ENCODE results near the gene HTRA2. TPM values are rescaled to one million over a fixed set of nuclear protein-coding genes. Genes with fewer than 3 reads are reported as not detected.

The HTRA2 gene
- 50.9 and 52.6 TPM in 2 replicates for total RNA-seq (2014; rRNA removed; shearing (Covaris generic))

DNA sequence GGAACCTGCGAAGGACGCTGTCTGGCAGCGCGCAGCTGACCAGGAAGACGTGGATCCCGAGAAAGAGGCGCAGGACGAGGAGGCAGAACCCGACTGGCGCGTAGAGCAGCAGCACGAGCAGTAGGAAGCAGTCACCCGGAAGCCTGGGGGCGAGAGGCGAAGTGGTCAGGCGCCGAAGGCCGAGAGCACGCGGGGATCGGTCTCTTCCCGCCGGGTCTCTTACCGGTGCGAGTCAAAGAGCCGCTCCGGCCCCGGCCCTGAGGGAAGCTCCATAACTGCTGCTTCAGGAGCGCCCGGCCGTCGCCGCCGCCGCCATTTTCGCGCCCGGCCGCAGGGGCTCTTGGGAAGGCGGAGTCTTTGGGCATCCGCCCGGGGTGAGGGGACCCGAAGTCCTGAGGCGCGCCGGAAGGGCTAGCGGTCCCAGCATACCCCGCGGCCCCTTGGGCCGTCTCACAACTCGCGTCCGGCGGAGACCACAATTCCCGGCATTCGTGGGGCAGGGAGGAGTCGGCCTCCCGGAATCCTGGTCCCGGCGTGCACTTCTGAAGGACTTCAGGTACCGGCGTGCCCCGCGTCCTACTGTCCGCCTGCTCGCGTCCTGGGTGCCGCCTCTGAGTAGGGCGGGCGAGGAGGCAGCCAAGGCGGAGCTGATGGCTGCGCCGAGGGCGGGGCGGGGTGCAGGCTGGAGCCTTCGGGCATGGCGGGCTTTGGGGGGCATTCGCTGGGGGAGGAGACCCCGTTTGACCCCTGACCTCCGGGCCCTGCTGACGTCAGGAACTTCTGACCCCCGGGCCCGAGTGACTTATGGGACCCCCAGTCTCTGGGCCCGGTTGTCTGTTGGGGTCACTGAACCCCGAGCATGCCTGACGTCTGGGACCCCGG, at the start of gene HTRA2, which contains the start of gene AUP1:
Gene HTRA2, plus strand, starts transcription at position 577 of the 882 bp plus-strand sequence. Its CDS starts 74 bp downstream, at position 651.
Gene AUP1, minus strand, starts transcription at position 350 of the 882 bp plus-strand sequence. Its CDS starts 77 bp downstream, at position 273.

DNA sequence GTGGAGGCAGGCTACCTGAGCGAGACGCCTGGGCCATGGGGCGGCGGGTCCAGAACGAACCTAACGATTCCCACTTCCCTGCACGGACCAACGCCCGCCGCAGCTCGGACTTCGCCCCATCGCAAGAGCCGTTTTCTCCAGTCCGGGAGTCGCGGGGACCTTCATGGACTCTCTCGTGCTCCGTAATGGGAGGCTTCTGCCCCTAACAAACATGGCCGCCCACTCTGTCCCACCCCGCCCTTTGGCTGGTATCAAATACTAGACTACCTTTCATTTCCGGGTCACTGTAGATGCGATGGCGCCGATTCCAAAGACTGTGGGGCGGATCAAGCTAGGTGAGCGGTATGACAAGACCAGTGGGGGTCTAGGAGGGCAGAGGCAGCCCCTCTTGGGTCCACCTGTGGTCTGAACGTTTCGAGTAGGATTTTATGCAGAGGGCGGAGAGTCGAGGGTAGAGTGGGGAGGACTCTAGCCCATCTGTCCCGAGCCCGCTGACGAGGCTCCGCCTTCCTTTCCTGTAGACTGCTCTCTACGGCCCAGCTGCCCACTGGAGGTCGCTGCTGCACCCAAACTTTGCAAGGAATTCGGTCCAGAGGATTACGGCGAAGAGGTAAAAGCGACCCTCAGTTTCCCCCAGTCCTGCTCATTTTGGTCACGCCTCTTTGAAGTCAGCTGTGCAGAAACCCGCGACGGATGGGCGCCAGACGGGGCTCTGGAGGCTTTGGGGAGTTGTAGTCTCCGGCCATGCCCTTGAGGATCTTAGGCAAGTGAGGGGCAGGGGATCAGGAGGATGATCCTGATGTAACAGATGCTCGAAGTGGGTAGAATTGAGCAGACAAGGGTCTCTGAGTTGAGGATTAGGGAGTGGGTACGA, 46.7 kb upstream of the HTRA2 start, which contains the start of the genes CCDC142 and TTC31:
Gene CCDC142, minus strand, starts transcription at position 198 of the 874 bp plus-strand sequence. Its CDS starts 161 bp downstream, at position 37.
Gene TTC31, plus strand, starts transcription at position 281 of the 874 bp plus-strand sequence. Its CDS starts 15 bp downstream, at position 296.

GRCh38 chr2:74499267-74499939, 30.3 kb upstream of the HTRA2 start, which contains the start of gene LBX2:
LBX2 (minus strand) TSS chr2:74499603; CDS start chr2:74499537, 66 bp downstream.

GRCh38 chr2:74507145-74507925, 22.4 kb upstream of the HTRA2 start, which contains the start of gene PCGF1:
PCGF1 (minus strand) TSS chr2:74507695; CDS start chr2:74507668, 27 bp downstream.

DNA sequence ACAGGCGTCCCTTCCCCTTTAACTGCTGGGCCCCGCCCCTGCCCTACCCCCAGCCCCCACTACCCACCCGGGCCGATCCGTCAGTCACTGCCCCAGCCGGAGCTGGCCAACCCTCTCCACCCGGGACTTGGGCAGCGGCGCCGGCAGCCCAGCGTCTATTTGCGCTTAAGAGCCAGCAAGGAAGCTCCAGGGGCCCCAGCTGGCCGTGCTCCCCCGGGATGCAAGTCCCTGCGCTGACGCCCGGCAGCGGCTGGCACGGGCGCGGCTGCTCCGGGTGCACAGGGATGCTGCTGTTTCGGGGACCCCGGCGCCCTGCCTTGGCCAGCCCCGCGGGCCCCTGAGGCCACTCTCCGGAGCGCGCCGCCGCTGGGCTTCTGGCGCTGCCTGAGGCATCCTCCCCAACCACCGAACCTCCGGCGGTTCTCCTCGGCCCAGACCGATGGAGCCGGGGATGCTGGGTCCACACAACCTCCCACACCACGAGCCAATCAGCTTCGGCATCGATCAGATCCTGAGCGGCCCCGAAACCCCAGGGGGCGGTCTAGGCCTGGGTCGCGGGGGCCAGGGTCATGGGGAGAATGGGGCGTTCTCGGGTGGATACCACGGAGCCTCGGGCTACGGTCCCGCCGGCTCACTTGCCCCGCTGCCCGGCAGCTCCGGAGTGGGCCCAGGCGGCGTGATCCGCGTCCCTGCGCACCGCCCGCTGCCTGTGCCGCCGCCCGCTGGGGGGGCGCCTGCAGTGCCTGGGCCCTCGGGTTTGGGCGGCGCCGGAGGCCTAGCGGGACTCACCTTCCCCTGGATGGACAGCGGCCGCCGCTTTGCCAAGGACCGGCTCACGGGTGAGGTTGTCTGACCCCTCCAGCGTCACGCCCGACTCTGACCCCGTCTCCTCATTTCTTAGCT, 15.1 kb upstream of the HTRA2 start, which contains the start of gene TLX2:
Gene TLX2, plus strand, starts transcription at position 83 of the 903 bp plus-strand sequence. Its CDS starts 357 bp downstream, at position 440.

DNA sequence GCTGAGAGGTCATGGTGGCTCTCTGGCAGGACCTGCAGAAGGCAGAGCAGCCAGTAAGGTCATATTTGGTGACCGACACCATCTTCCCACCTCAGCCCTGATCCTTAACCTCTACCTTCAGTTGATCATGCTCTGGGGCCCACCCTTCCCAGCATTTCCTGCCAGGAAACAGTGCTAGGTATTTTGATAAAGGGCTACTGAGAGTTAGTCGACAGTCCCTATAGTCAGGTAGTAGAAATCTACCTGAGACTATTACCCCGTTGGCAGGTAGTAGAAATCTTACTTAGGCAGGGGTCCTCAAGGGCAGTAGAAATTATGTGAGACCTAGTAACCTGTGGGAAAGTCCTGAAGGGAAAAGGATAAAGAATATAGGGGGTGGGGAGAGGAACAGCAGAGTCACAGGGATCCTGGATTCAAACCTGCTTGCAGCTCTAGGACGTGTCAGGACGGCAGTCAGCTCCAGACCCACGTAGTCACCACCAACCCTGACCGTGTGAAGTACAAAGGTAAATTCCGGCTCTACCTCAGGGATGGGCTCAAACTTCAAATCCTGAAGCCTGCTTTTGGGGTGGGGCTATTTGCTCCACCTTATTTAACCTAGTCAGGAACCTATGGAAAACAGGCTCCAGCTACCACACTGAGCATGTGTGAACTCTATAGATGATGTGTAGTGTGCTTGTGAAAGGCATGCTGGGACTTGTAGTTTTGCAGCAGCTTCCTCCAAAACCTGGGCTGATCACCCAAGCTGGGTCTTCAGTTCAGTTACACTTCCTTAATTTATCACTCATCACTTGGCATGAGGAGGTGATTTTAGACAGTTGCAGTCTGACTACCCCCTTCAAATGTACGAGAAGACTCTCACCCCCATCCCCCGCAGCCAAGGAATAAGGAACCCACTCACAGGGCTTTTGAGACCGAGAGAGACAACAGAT, 3.8 kb upstream of the HTRA2 start, which contains the start of gene DQX1:
Gene DQX1, minus strand, starts transcription at position 515 of the 932 bp plus-strand sequence. Its CDS starts 502 bp downstream, at position 13.

DNA sequence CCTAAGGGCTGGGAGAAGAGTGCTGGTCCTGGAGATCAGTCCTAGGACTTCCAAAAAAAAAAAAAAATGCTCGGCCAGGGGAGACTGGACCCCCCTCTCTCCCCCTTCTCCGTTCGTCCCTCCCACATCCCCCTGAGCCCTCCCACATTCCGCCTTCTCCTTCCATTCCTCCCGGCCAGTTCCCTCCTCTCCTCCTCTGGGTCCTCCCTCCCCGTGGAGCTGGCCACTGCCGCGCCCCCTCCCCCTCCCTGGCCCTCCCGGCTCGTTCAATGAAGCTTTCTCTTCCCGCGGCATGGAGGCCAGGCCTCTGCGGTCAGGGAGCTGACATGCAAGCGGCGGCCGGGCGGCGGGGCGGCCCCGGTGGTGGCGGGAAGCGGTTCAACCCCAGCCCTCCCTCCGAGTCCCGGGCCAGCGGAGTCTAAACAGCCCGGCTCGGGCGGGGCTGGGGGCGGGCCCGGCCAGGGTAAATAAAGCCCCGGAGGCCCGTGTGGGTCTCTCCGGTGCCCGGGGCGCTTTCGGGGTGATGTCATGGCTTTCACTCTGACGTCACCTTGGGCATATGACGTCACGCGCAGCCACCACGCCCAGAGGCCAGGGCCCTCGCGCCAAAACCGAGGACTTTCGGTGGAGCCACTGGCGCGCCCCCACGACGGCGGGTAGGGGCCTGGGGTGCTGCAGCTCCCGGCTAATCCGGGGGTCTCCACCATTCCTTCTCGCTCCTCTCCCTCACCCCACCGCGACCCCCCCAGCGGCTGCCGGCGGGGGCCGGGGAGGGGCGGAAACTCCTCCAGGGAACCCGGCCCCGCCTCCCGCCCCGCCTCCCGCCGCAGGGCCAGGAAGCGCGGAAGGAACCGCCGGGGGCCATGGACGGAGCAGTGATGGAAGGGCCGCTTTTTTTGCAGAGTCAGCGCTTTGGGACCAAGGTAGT, 24.4 kb downstream of the HTRA2 start, which contains the start of the genes DOK1 and LOXL3:
Gene DOK1, plus strand, starts transcription at position 829 of the 928 bp plus-strand sequence. Its CDS starts 35 bp downstream, at position 864.
Gene LOXL3, minus strand, starts transcription at position 51 of the 928 bp plus-strand sequence. CDS start 1,308 bp downstream, outside the sequence.

Other genes with a start within 250 kb of the HTRA2 start
- gene SLC4A5, start 186.5 kb upstream of the HTRA2 start, total RNA-seq (2014; rRNA removed; shearing (Covaris generic)), result 0.16 TPM in 1 of 2 replicates, not detected in the other
- 78.8 and 83.3 TPM in 2 replicates for gene DCTN1, start 149.6 kb upstream of the HTRA2 start, total RNA-seq (2014; rRNA removed; shearing (Covaris generic))
- gene C2orf81, start 108.3 kb upstream of the HTRA2 start, total RNA-seq (2014; rRNA removed; shearing (Covaris generic)), result 5.5 and 8.5 TPM in 2 replicates
- gene WDR54, start 108.2 kb upstream of the HTRA2 start, total RNA-seq (2014; rRNA removed; shearing (Covaris generic)), result 119 and 142 TPM in 2 replicates
- 27.1 and 30.5 TPM in 2 replicates for gene RTKN, start 88.0 kb upstream of the HTRA2 start, total RNA-seq (2014; rRNA removed; shearing (Covaris generic))
- gene INO80B, start 74.8 kb upstream of the HTRA2 start, total RNA-seq (2014; rRNA removed; shearing (Covaris generic)), result 30.3 and 40.9 TPM in 2 replicates
- 72.6 and 93.6 TPM in 2 replicates for gene WBP1, start 71.5 kb upstream of the HTRA2 start, total RNA-seq (2014; rRNA removed; shearing (Covaris generic))
- 64.9 and 65.6 TPM in 2 replicates for gene MOGS, start 64.6 kb upstream of the HTRA2 start, total RNA-seq (2014; rRNA removed; shearing (Covaris generic))
- 95.8 and 110 TPM in 2 replicates for gene MRPL53, start 57.3 kb upstream of the HTRA2 start, total RNA-seq (2014; rRNA removed; shearing (Covaris generic))
- 16.1 and 18.6 TPM in 2 replicates for gene CCDC142, start 46.9 kb upstream of the HTRA2 start, total RNA-seq (2014; rRNA removed; shearing (Covaris generic))
- 33.5 and 57.6 TPM in 2 replicates for gene TTC31, start 46.9 kb upstream of the HTRA2 start, total RNA-seq (2014; rRNA removed; shearing (Covaris generic))
- gene LBX2, start 30.3 kb upstream of the HTRA2 start, total RNA-seq (2014; rRNA removed; shearing (Covaris generic)), result 16.3 and 18.1 TPM in 2 replicates
- 28.8 and 29.3 TPM in 2 replicates for gene PCGF1, start 22.2 kb upstream of the HTRA2 start, total RNA-seq (2014; rRNA removed; shearing (Covaris generic))
- 1.8 and 2.8 TPM in 2 replicates for gene TLX2, start 15.5 kb upstream of the HTRA2 start, total RNA-seq (2014; rRNA removed; shearing (Covaris generic))
- not detected in 2 replicates for gene DQX1, start 3.7 kb upstream of the HTRA2 start, total RNA-seq (2014; rRNA removed; shearing (Covaris generic))
- 161 and 168 TPM in 2 replicates for gene AUP1, start 227 bp upstream of the HTRA2 start, total RNA-seq (2014; rRNA removed; shearing (Covaris generic))
- 158 and 171 TPM in 2 replicates for gene LOXL3, start 24.0 kb downstream of the HTRA2 start, total RNA-seq (2014; rRNA removed; shearing (Covaris generic))
- 11.1 and 11.5 TPM in 2 replicates for gene DOK1, start 24.8 kb downstream of the HTRA2 start, total RNA-seq (2014; rRNA removed; shearing (Covaris generic))
- 0.24 TPM in 1 of 2 replicates, not detected in the other for gene M1AP, start 118.4 kb downstream of the HTRA2 start, total RNA-seq (2014; rRNA removed; shearing (Covaris generic))
- gene SEMA4F, start 124.3 kb downstream of the HTRA2 start, total RNA-seq (2014; rRNA removed; shearing (Covaris generic)), result 4.7 and 11.9 TPM in 2 replicates

Data from A375 (cell line).